HCT116 (cell line): ENCODE data around the gene SDC3.

Experiments used
- CEBPB ChIP-seq: IDR thresholded peaks from 2 replicates; pipeline ENCODE4 v1.6.1; 2012; ENCODE audit warnings: low read depth
- EGR1 ChIP-seq: IDR thresholded peaks from 2 replicates; pipeline ENCODE4 v1.6.1; 2012; ENCODE audit warnings: low read depth
- ELF1 ChIP-seq: IDR thresholded peaks from 2 replicates; pipeline ENCODE4 v1.6.1; 2012; ENCODE audit warnings: low read depth, borderline replicate concordance
- EZH2phosphoT487 ChIP-seq: fragments of 200-600 bp; IDR thresholded peaks from 2 replicates; pipeline ENCODE4 v1.6.1; 2018; ENCODE audit warnings: antibody characterized with exemption, borderline replicate concordance
- JUND ChIP-seq: IDR thresholded peaks from 2 replicates; pipeline ENCODE4 v1.6.1; 2012
- POLR2A ChIP-seq: IDR thresholded peaks from 2 replicates; pipeline ENCODE4 v1.7.0; 2011; ENCODE audit warnings: borderline replicate concordance; ENCODE audit not compliant: insufficient read depth, insufficient read length; ENCODE audit errors: extremely low read depth
- POLR2AphosphoS5 ChIP-seq: IDR thresholded peaks from 2 replicates; pipeline ENCODE4 v1.6.1; 2011; ENCODE audit warnings: mild to moderate bottlenecking, low read depth, low read length, moderate library complexity
- RAD21 ChIP-seq: IDR thresholded peaks from 2 replicates; pipeline ENCODE4 v1.6.1; 2012; ENCODE audit warnings: low read depth, mild to moderate bottlenecking
- SP1 ChIP-seq: IDR thresholded peaks from 2 replicates; pipeline ENCODE4 v1.6.1; 2012; ENCODE audit warnings: low read depth
- SRF ChIP-seq: IDR thresholded peaks from 2 replicates; pipeline ENCODE4 v1.6.1; 2012; ENCODE audit warnings: low read depth
- TCF7L2 ChIP-seq: IDR thresholded peaks from 2 replicates; pipeline ENCODE4 v1.7.0; 2011; ENCODE audit warnings: borderline replicate concordance, inconsistent platforms; ENCODE audit not compliant: insufficient read depth, insufficient read length; ENCODE audit errors: extremely low read depth
- ZFX ChIP-seq: fragments of 450-650 bp; IDR thresholded peaks from 2 replicates; pipeline ENCODE4 v1.6.1; 2017
- TF ChIP-seq, protein P1 (sequence below), 3 experiments: fragments of 200-600 bp in 1 of 3; sonication (generic) in 1 of 3; IDR thresholded peaks in 2 of 3; conservative IDR thresholded peaks in 1 of 3; 2 replicates each; pipeline ENCODE4 v1.5.1; 2012 to 2017; ENCODE audit warnings: low read depth in 2 of 3, low read length in 2 of 3, antibody characterized with exemption in 1 of 3, borderline replicate concordance in 1 of 3, control low read depth in 1 of 3, mild to moderate bottlenecking in 1 of 3, mixed read lengths in 1 of 3, mixed run types in 1 of 3, moderate library complexity in 1 of 3; ENCODE audit not compliant: insufficient read depth in 1 of 3

DNA sequence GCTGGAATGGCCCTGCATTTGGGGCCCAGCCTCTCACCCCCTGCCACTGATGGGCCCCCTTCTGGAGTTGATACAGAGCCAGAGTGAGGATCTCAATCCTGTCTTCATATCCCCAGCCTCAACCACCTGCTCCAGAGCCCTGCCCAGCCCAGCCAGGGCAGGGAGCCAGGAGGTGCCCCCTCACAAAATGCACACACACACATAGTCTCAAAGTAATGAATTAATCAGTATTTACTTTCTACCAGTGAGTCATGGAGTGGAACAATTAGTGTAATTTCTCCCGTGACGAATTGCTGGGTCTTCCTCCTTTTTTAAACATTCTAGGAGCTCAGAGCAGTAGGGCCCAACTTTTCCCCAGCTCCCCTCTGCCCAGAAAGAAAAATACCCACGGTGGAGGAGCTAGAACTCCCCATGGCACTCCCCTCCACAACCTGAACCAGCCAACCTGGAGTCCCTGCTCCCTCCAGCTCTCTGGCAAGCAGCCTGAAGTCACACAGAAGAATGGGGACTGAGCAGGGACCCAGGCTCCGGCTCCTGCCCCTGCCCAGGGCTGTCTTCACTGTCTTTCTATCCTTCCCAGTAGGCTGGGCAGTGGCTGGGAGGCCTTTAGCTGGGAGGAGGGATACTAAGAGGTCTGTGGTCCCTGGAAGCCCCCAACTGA lies 29.3 kb downstream of the SDC3 start:
- TF ChIP-seq, protein P1, sequence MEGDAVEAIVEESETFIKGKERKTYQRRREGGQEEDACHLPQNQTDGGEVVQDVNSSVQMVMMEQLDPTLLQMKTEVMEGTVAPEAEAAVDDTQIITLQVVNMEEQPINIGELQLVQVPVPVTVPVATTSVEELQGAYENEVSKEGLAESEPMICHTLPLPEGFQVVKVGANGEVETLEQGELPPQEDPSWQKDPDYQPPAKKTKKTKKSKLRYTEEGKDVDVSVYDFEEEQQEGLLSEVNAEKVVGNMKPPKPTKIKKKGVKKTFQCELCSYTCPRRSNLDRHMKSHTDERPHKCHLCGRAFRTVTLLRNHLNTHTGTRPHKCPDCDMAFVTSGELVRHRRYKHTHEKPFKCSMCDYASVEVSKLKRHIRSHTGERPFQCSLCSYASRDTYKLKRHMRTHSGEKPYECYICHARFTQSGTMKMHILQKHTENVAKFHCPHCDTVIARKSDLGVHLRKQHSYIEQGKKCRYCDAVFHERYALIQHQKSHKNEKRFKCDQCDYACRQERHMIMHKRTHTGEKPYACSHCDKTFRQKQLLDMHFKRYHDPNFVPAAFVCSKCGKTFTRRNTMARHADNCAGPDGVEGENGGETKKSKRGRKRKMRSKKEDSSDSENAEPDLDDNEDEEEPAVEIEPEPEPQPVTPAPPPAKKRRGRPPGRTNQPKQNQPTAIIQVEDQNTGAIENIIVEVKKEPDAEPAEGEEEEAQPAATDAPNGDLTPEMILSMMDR (IDR thresholded peaks at IDR 0.05 in 2 of 3, conservative IDR thresholded peaks at IDR 0.05 in 1 of 3; ENCODE audit: borderline replicate concordance in 1 of 3, insufficient read depth in 1 of 3, low read depth in 2 of 3, low read length in 2 of 3), result no peak
- TF ChIP-seq EZH2phosphoT487 (no peak), SRF (no peak), POLR2A (no peak), ELF1 (no peak), ZFX (no peak), SP1 (no peak), JUND (no peak), TCF7L2 (no peak), EGR1 (no peak), RAD21 (no peak), CEBPB (no peak), POLR2AphosphoS5 (no peak)
